CD8-positive, alpha-beta memory T cell (primary cell): Measurements from ENCODE around the gene TSNAXIP1. TPM values are rescaled to one million over a fixed set of nuclear protein-coding genes. Genes with fewer than 3 reads are reported as not detected.

Source experiments
- CTCF ChIA-PET: fragments of 350-600 bp; sonication (Branson Sonifier 250); formaldehyde crosslinking; loops from one replicate; lab custom pipeline; 2021; ENCODE audit warnings: antibody characterized with exemption; lab: Charles Lee
- POLR2A ChIA-PET: fragments of 350-600 bp; sonication (Branson Sonifier 250); formaldehyde crosslinking; loops from one replicate; lab custom pipeline; 2021; ENCODE audit warnings: antibody characterized with exemption; lab: Charles Lee
- DNase-seq, 5 donors: peaks; one replicate each; pipeline versions ENCODE4 v3.0.0 to v3.0.0-alpha.2; 2020 to 2022; ENCODE audit warnings: mixed read lengths in 1 of 5
- H3K27ac ChIP-seq: one replicate; pipeline ENCODE4 v1.7.0; 2013; ENCODE audit warnings: low read depth, mild to moderate bottlenecking, low read length, moderate library complexity
- H3K27me3 ChIP-seq: 2 replicates; pipeline ENCODE4 v1.7.0; 2013; ENCODE audit warnings: low read length, mild to moderate bottlenecking; ENCODE audit not compliant: insufficient read depth, poor library complexity, severe bottlenecking
- H3K36me3 ChIP-seq: 2 replicates; pipeline ENCODE4 v1.7.0; 2013; ENCODE audit warnings: mild to moderate bottlenecking, low read length, moderate library complexity; ENCODE audit not compliant: insufficient read depth
- H3K4me1 ChIP-seq: 2 replicates; pipeline ENCODE4 v1.7.0; 2013; ENCODE audit warnings: mild to moderate bottlenecking, low read length, moderate library complexity; ENCODE audit not compliant: insufficient read depth
- H3K4me3 ChIP-seq: 2 replicates; pipeline ENCODE4 v1.7.0; 2013; ENCODE audit warnings: mild to moderate bottlenecking, low read length
- H3K9me3 ChIP-seq: 2 replicates; pipeline ENCODE4 v1.7.0; 2013; ENCODE audit warnings: mild to moderate bottlenecking, low read length
- H3K27ac Mint-ChIP-seq, 8 donors: one replicate each; pipeline ENCODE4 v1.8.0; 2020 to 2021; ENCODE audit warnings: mixed read lengths in 8 of 8, mild to moderate bottlenecking in 6 of 8, inconsistent platforms in 3 of 8, moderate library complexity in 3 of 8
- H3K27me3 Mint-ChIP-seq, 2 donors: one replicate each; pipeline ENCODE4 v1.8.0; 2020 to 2021; ENCODE audit warnings: mixed read lengths in 2 of 2, mild to moderate bottlenecking in 1 of 2, moderate library complexity in 1 of 2
- H3K36me3 Mint-ChIP-seq, 3 donors: one replicate each; pipeline ENCODE4 v1.8.0; 2020 to 2021; ENCODE audit warnings: mixed read lengths in 3 of 3, inconsistent platforms in 1 of 3, mild to moderate bottlenecking in 1 of 3
- H3K4me1 Mint-ChIP-seq, 3 donors: one replicate each; pipeline ENCODE4 v1.8.0; 2020 to 2021; ENCODE audit warnings: mixed read lengths in 3 of 3, inconsistent platforms in 1 of 3, mild to moderate bottlenecking in 1 of 3
- H3K4me3 Mint-ChIP-seq, 7 donors: one replicate each; pipeline ENCODE4 v1.8.0; 2020 to 2021; ENCODE audit warnings: mixed read lengths in 7 of 7, mild to moderate bottlenecking in 6 of 7, moderate library complexity in 4 of 7, inconsistent platforms in 2 of 7
- H3K9me3 Mint-ChIP-seq, 5 donors: one replicate each; pipeline ENCODE4 v1.8.0; 2020 to 2022; ENCODE audit warnings: mixed read lengths in 5 of 5, mild to moderate bottlenecking in 3 of 5, moderate library complexity in 2 of 5, inconsistent platforms in 1 of 5
- polyA plus RNA-seq: library from polyadenylated mRNA; unstranded; fragments of 300-500 nt; fragmentation: Illumina TruSeq; gene quantifications from one replicate; pipeline ENCODE4 v1.2.3, GENCODE V29; 2021
- total RNA-seq, 2 experiments: library from RNA; stranded (reverse); gene quantifications; one replicate each; pipeline ENCODE4 v1.2.3, GENCODE V29; 2021

Gene TSNAXIP1
- total and polyA plus RNA-seq, 3 experiments from 2014 or later: 0.13 to 1.5 (median 1.2) TPM

DNA sequence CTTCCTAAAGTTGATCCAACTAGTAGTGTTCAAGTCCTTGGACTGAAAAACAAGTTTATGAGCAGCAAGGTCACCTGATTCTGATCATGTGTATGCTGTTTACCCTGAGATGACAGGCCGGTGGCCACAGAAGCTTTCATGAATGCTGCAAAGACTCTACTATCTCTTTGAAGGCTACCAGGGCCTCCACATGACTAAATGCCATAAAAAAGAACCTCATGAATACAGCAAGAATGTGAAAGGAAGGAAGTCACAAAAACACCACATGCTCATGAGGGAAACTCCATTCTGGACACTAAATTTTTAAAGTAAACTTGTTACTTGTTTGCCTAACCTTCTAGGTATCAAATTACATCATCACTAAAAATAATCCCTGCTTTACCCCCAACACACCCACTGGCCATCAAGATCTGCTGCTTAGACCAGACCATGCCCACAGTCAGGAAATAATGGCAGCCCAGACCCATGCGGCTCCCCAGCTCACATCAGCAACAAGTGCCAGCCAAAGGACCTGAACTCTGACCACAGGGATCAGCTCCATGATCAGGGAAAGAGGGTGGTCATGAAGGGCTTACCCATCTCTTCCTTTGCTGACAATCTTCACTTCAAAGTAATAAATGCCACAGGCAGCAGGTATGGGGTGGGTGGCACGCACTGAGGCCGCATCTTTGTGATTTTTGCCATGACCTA lies 1.7 kb upstream of the TSNAXIP1 start:
- peaks cover 7% of the 10 kb centered on the region for H3K36me3 ChIP-seq
- H3K36me3 Mint-ChIP-seq: peaks cover 0 to 40% (median 2%) of the 10 kb centered on the region in 3 donors
- CTCF ChIA-PET: no interaction called here
- H3K27me3 Mint-ChIP-seq: no peaks in the 10 kb centered on the region
- H3K4me3 Mint-ChIP-seq: peak overlapping the region; percentile 86 to 97 (median 94)
- peak overlapping the region; percentile 85 for H3K4me3 ChIP-seq
- no peaks in the 10 kb centered on the region for H3K9me3 Mint-ChIP-seq
- H3K27ac Mint-ChIP-seq: peak overlapping the region; percentile 29 to 97 (median 76)
- no peaks in the 10 kb centered on the region for H3K27me3 ChIP-seq
- H3K4me1 Mint-ChIP-seq: peaks cover 49 to 60% (median 53%) of the 10 kb centered on the region in 3 donors
- H3K9me3 ChIP-seq: no peaks in the 10 kb centered on the region
- POLR2A ChIA-PET: no interaction called here
- H3K4me1 ChIP-seq: peaks cover 51% of the 10 kb centered on the region
- no peak for DNase-seq
- H3K27ac ChIP-seq: no peak overlapping the region

DNA sequence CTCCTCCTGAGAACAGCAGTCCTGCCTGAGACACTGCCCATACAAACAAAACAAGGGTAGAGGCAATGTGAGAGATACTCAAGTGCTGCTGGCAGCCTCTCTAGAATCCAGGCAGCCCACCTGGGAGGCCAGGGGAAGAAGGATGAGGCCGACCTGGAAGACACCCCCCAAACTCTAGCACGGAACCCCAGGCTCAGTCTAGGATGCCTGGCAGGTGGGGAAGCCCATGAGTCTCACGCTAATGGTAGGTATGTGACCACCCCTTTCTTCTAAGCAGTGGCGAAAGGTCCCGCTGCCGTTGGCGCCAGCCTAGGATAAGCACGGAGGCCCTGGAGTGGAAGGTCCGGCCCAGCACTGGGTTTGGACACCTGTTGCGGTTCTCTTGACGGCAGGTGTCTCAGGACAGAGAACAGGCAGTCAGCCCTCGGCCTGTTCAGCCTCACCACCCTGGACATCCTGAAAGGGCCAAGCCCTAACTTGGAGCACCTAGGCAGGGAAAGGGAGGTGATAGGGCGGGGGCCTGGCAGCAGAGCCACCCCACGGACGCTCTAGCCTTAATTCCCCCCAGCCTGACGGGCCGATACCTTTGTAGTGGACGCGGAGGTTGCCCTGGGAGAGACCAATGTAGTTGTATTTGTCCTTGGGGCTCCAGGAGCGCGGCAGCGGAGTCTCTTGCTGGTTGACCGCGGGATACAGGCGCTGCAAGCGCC lies 816 bp upstream of the TSNAXIP1 start:
- peak overlapping the region; percentile 80 for H3K27ac ChIP-seq
- Mint-ChIP-seq H3K36me3 (peaks cover 0 to 31% (median 0%) of the 10 kb centered on the region in 3 donors), H3K4me3 (peak overlapping the region; percentile 86 to 97 (median 94)), H3K27ac (peak overlapping the region; percentile 80 to 97 (median 92)), H3K27me3 (no peaks in the 10 kb centered on the region), H3K4me1 (peaks cover 40 to 51% (median 44%) of the 10 kb centered on the region in 3 donors), H3K9me3 (no peaks in the 10 kb centered on the region)
- H3K9me3 ChIP-seq: no peaks in the 10 kb centered on the region
- H3K27me3 ChIP-seq: no peaks in the 10 kb centered on the region
- CTCF ChIA-PET: interaction anchor here (1.0 to 3.1 kb wide), 7 partner anchors 9 to 259 kb away, joined by 3 to 46 read pairs (median 6); partner anchors contain the start of gene GFOD2
- H3K4me3 ChIP-seq: peak overlapping the region; percentile 85
- POLR2A ChIA-PET: interaction anchor here (0.6 to 2.0 kb wide), 13 partner anchors 9 to 1363 kb away, joined by 3 to 11 read pairs (median 5); partner anchors contain the start of genes ACD, ATP6V0D1, GFOD2 and NFATC3
- H3K4me1 ChIP-seq: peaks cover 42% of the 10 kb centered on the region
- H3K36me3 ChIP-seq: peaks cover 5% of the 10 kb centered on the region
- DNase-seq: peak in 1 of 5 donors; percentile 1

DNA sequence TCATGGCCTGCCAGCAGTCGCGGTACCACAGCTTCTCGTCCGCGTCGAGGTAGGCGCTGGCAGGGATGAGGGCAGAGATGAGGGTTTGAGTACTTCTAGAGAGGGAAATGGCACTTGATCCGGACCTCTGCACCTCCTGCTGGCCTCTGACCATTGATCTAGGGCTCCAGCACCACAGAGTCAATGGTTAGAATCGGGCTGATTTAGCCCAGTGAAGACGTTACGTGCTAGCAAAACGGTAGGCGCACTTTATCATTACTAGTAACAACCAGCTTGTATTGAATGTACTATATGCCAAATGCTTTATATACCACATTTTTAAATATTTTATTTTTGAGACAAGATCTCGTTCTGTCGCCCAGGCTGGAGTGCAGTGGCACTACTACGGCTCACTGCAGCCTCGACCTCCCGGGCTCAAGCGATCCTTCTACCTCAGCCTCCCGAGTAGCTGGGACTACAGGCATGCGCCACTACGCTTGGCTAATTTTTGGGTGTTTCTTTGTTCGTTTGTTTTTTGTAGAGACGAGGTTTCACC lies 526 bp downstream of the TSNAXIP1 start:
- H3K27me3 ChIP-seq: no peaks in the 10 kb centered on the region
- Mint-ChIP-seq H3K27ac (peak overlapping the region; percentile 83 to 97 (median 94)), H3K36me3 (peaks cover 0 to 21% (median 0%) of the 10 kb centered on the region in 3 donors), H3K9me3 (no peaks in the 10 kb centered on the region), H3K27me3 (no peaks in the 10 kb centered on the region), H3K4me1 (peaks cover 27 to 38% (median 30%) of the 10 kb centered on the region in 3 donors), H3K4me3 (peak overlapping the region; percentile 86 to 97 (median 94))
- POLR2A ChIA-PET: interaction anchor here (0.6 to 2.0 kb wide), 15 partner anchors 8 to 536 kb away, joined by 3 to 11 read pairs (median 4); partner anchors contain the start of genes ACD, ATP6V0D1, GFOD2 and NFATC3
- H3K36me3 ChIP-seq: no peaks in the 10 kb centered on the region
- DNase-seq: no peak
- no peaks in the 10 kb centered on the region for H3K9me3 ChIP-seq
- H3K4me3 ChIP-seq: peak overlapping the region; percentile 85
- CTCF ChIA-PET: interaction anchor here (0.6 to 3.1 kb wide), 9 partner anchors 8 to 260 kb away, joined by 3 to 46 read pairs (median 5); partner anchors contain the start of genes CENPT and GFOD2
- peak overlapping the region; percentile 80 for H3K27ac ChIP-seq
- H3K4me1 ChIP-seq: peaks cover 29% of the 10 kb centered on the region

DNA sequence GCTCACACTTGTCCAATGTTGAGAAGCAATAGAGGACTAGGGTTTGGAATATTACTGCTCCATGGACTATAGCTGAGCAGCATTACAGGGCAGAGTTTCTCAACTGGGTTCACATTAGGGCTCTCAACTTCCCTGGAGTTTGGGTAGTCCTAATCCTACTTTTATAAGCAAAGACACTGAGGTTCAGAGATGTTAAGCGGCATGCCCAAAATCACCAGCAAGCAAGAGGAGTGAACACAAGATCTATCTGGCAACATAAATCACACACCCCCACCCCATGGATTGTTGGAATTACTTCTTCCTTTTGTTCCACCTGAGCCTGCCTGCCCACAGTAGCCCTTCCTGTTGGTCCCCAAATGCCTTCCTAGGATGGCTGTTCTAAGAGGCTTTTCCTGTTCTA lies 5.2 kb downstream of the TSNAXIP1 start:
- Mint-ChIP-seq H3K4me1 (peaks cover 5 to 10% (median 7%) of the 10 kb centered on the region in 3 donors), H3K36me3 (no peaks in the 10 kb centered on the region), H3K9me3 (no peaks in the 10 kb centered on the region), H3K4me3 (no peak overlapping the region), H3K27ac (peak overlapping the region in 1 of 8 donors; percentile 37), H3K27me3 (no peaks in the 10 kb centered on the region)
- POLR2A ChIA-PET: interaction anchor here (0.6 kb wide), 1 partner anchor 1127 kb away, joined by 3 read pairs; no protein-coding TSS in a partner anchor
- H3K4me1 ChIP-seq: peaks cover 6% of the 10 kb centered on the region
- DNase-seq: no peak
- no peaks in the 10 kb centered on the region for H3K36me3 ChIP-seq
- CTCF ChIA-PET: interaction anchor here (0.6 to 0.7 kb wide), 2 partner anchors 149 to 1907 kb away, joined by 3 to 4 read pairs; no protein-coding TSS in a partner anchor
- no peak overlapping the region for H3K27ac ChIP-seq
- H3K4me3 ChIP-seq: no peak overlapping the region
- no peaks in the 10 kb centered on the region for H3K9me3 ChIP-seq
- H3K27me3 ChIP-seq: no peaks in the 10 kb centered on the region

GRCh38 chr16:67814567-67814966 lies 7.9 kb downstream of the TSNAXIP1 start:
- peaks cover 2 to 7% (median 6%) of the 10 kb centered on the region in 3 donors for H3K4me1 Mint-ChIP-seq
- H3K4me3 Mint-ChIP-seq: no peak overlapping the region
- ChIA-PET POLR2A (interaction anchor here (1.4 kb wide), 1 partner anchor 8 kb away, joined by 9 read pairs; the partner anchor contains the start of genes RANBP10 and TSNAXIP1), CTCF (interaction anchor here (0.6 to 3.0 kb wide), 7 partner anchors 7 to 294 kb away, joined by 3 to 46 read pairs (median 5); partner anchors contain the start of genes RANBP10 and TSNAXIP1)
- no peaks in the 10 kb centered on the region for H3K36me3 ChIP-seq
- H3K9me3 Mint-ChIP-seq: no peaks in the 10 kb centered on the region
- no peak overlapping the region for H3K27ac Mint-ChIP-seq
- H3K9me3 ChIP-seq: no peaks in the 10 kb centered on the region
- no peak for DNase-seq
- H3K27ac ChIP-seq: no peak overlapping the region
- no peaks in the 10 kb centered on the region for H3K36me3 Mint-ChIP-seq
- H3K27me3 Mint-ChIP-seq: no peaks in the 10 kb centered on the region
- H3K4me1 ChIP-seq: no peaks in the 10 kb centered on the region
- no peak overlapping the region for H3K4me3 ChIP-seq
- no peaks in the 10 kb centered on the region for H3K27me3 ChIP-seq

GRCh38 chr16:67820608-67821259 lies 14.0 kb downstream of the TSNAXIP1 start:
- no peak overlapping the region for H3K4me3 ChIP-seq
- no peak for DNase-seq
- Mint-ChIP-seq H3K27ac (no peak overlapping the region), H3K4me3 (no peak overlapping the region), H3K27me3 (no peaks in the 10 kb centered on the region), H3K4me1 (peaks cover 2 to 7% (median 6%) of the 10 kb centered on the region in 3 donors), H3K36me3 (peaks cover 0 to 2% (median 0%) of the 10 kb centered on the region in 3 donors), H3K9me3 (no peaks in the 10 kb centered on the region)
- no peaks in the 10 kb centered on the region for H3K4me1 ChIP-seq
- ChIA-PET POLR2A (no interaction called here), CTCF (no interaction called here)
- H3K27ac ChIP-seq: no peak overlapping the region
- no peaks in the 10 kb centered on the region for H3K9me3 ChIP-seq
- H3K36me3 ChIP-seq: no peaks in the 10 kb centered on the region
- H3K27me3 ChIP-seq: no peaks in the 10 kb centered on the region

DNA sequence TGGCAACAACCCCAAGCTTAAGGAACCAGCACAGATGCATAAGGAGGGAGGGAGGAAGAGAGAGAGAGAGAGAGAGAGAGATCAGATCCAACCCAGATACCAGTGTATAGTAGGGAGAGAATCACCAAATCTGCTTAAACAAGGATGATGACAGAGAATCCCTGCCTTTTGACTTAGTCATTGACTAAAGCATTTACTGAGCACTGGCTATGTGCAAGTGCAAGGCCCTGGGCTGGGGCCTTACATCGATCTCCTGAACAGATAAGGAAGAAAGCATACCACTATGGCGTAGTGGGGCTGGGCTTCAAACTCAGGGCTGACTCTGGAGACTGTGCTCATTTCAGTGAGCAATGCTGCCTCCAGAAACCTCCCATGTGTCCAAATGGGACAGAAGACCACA lies 15.8 kb downstream of the TSNAXIP1 start:
- CTCF ChIA-PET: no interaction called here
- peak overlapping the region in 1 of 8 donors; percentile 47 for H3K27ac Mint-ChIP-seq
- peaks cover 0 to 14% (median 0%) of the 10 kb centered on the region in 3 donors for H3K36me3 Mint-ChIP-seq

More for the DNA sequence above, 15.8 kb downstream of the TSNAXIP1 start:
- Histone ChIP-seq H3K9me3 (no peaks in the 10 kb centered on the region), H3K27me3 (no peaks in the 10 kb centered on the region), H3K27ac (no peak overlapping the region), H3K4me1 (no peaks in the 10 kb centered on the region), H3K36me3 (no peaks in the 10 kb centered on the region), H3K4me3 (no peak overlapping the region)
- Mint-ChIP-seq H3K9me3 (no peaks in the 10 kb centered on the region), H3K27me3 (no peaks in the 10 kb centered on the region), H3K4me3 (no peak overlapping the region), H3K4me1 (no peaks in the 10 kb centered on the region)
- DNase-seq: no peak
- POLR2A ChIA-PET: no interaction called here
